Measurements from ENCODE around the gene CFAP100.

The CFAP100 gene

DNA sequence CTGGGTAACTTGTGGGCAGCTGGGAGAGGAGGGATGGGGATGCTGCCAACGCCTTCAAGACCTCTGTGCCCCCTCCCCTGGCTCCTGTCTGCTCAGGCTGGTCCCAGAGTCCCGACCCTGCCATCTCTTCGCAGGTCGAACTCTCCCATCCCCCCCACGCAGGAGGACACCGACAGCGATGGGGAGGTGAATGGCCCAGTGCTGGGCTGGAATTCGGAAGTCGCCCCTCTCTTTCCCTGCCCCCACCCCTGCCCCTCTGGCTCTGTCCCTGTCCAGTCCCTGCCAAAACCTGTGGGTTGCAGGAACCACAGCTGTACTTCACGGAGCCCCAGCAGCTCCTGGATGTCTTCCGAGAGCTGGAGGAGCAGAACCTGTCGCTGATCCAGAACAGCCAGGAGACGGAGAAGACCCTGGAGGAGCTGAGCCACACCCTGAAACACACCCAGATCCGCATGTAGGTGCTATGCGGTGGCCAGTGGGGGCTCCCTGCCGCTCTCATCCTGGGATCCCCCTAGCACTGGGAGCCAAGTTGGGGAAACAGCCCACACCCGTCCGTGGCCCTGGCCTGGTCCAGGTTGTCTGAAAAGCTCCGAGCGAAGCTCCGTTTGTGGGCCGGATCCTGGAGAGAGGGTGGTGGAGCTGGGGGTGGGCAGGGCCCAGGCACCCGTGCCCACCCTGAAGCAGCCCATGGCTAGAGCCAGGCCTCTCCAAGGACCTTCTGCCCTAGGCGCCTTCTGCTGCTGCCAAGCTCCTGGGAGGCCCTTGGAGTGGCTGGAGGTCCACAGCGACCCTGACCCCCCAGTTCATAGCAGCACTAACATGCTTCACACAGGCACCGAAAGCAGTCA, 28.7 kb downstream of the CFAP100 start:
- no peaks in the 10 kb centered on the region for H3K4me1 ChIP-seq (ENCODE audit: control insufficient read depth, insufficient read depth, low read length)
- H3K27me3 ChIP-seq (ENCODE audit: control insufficient read depth, insufficient read depth, low read length): no peaks in the 10 kb centered on the region

DNA sequence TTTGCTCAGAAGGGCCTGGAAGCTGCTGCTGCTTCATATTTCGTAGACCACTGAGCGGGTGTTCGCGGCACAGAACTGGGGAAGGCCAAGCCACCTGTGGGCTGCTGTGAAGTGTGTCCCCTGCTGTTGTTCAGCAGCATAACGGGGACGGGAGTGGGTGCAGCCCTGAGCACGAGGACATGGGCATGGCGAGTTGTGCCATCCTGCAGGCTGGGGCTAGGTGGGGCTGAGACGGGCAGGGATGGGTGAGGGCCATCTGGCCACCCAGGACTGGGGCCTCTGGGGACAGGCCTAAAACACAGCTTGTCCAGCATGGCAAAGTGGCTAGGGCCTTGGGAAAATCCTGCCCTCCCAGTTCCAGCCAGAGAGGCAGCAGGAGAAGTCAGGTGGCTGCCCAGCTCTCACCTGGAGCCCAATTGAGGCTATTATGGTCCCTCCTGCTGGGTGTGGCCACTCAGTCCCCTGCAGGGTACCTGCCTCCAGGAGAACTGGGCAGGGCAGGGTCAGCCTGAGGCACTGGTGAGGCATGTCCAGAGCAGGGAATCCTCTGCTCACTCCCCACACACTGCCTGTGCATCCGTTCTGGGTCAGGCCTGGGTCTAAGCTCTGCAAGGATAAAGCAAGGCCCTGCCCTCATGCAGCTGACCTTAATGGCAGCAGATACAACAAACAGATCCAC, 29.5 kb downstream of the CFAP100 start:
- H3K9me3 ChIP-seq (ENCODE audit: control insufficient read depth, low read length): no peaks in the 10 kb centered on the region
- no peak overlapping the region for H3K4me3 ChIP-seq (ENCODE audit: low read length)
- H3K9ac ChIP-seq (ENCODE audit: low read length): no peak overlapping the region
- H3K4me1 ChIP-seq (ENCODE audit: control insufficient read depth, insufficient read depth, low read length): no peaks in the 10 kb centered on the region
- H3K27me3 ChIP-seq (ENCODE audit: control insufficient read depth, insufficient read depth, low read length): no peaks in the 10 kb centered on the region
- no peaks in the 10 kb centered on the region for H3K36me3 ChIP-seq (ENCODE audit: control insufficient read depth, insufficient read depth, low read length)

More for the DNA sequence above, 28.7 kb downstream of the CFAP100 start:
- H3K36me3 ChIP-seq (ENCODE audit: control insufficient read depth, insufficient read depth, low read length): no peaks in the 10 kb centered on the region
- H3K4me3 ChIP-seq (ENCODE audit: low read length): no peak overlapping the region
- H3K9me3 ChIP-seq (ENCODE audit: control insufficient read depth, low read length): no peaks in the 10 kb centered on the region
- H3K9ac ChIP-seq (ENCODE audit: low read length): no peak overlapping the region

DNA sequence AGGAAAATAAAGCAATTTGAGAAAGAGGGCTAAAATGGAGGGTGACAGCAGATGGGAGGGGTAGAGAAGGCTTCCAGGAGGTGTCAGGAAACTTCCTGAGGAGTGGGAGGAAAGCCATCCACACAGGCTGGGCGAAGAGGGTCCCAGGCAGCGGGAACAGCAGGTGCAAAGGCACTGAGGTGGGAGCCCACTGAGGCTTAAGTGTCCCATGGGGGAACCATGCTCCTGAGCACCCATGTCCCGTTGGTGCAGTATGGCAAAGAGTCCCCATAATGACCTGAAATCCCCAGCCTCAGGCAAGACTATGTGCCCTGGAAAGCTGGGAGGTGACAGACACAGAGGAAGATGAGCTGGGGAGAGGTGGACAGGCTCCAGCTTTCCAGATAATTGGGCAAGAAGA, 30.0 kb downstream of the CFAP100 start:
- Histone ChIP-seq H3K36me3 (ENCODE audit: control insufficient read depth, insufficient read depth, low read length) (no peaks in the 10 kb centered on the region), H3K9me3 (ENCODE audit: control insufficient read depth, low read length) (no peaks in the 10 kb centered on the region), H3K27me3 (ENCODE audit: control insufficient read depth, insufficient read depth, low read length) (no peaks in the 10 kb centered on the region), H3K4me1 (ENCODE audit: control insufficient read depth, insufficient read depth, low read length) (no peaks in the 10 kb centered on the region), H3K4me3 (ENCODE audit: low read length) (no peak overlapping the region), H3K9ac (ENCODE audit: low read length) (no peak overlapping the region)

DNA sequence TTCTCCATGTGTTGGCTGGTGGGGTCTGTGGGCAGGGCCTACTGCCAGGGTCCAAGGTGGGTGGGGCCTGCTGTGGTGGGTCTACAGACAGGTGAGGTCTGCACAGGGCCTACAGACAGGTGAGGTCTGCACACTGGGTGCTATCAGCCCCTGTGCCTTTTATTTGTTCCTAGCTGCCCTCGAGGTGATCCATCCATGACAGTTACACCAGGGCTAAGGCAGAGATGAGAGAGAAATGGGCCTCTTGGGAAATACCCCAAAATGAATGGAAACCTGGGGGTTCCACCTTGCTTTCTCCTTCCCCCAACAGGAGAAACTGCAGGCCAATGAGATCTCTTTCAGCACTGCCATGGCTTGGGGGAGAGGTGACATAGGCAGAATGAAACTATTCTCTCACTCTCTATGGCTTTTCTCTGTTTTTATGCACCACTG, 36.4 kb downstream of the CFAP100 start:
- H3K27me3 ChIP-seq (ENCODE audit: control insufficient read depth, insufficient read depth, low read length): no peaks in the 10 kb centered on the region
- H3K4me3 ChIP-seq (ENCODE audit: low read length): no peak overlapping the region
- H3K9me3 ChIP-seq (ENCODE audit: control insufficient read depth, low read length): no peaks in the 10 kb centered on the region
- no peaks in the 10 kb centered on the region for H3K36me3 ChIP-seq (ENCODE audit: control insufficient read depth, insufficient read depth, low read length)
- H3K4me1 ChIP-seq (ENCODE audit: control insufficient read depth, insufficient read depth, low read length): no peaks in the 10 kb centered on the region
- no peak overlapping the region for H3K9ac ChIP-seq (ENCODE audit: low read length)

DNA sequence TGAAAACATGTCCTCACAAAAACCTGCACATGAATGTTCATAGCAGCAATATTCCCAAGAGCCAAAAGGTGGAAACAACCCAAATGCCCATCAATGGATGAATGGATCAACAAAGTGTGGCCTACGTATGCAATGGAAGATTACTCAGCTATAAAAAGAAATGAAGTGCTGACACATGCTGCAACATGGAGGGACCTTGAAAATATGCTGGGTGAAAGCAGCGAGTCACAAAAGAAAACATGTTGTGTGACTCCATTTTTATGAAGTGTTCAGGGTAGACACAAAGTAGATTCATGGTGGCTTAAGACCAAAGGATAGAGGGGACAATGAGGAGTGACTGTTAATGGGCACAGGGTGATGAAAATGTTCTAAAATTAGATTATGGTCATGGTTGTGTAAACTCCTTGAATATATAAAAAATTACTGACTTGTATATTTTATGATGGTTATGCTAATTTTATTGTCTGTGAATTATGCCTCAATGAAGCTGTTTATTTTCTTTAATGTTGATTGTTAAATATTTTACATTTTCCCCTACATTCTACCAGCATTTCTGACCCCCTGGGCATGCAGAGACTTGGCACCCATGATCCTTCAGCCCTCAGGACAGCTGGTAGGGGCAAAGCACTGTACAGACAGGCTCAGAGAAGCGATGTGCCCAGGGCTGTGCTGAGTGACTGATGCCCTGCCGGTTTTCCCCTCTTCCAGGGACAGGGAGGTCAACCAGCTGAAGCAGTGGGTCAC, 37.8 kb downstream of the CFAP100 start:
- Histone ChIP-seq H3K36me3 (ENCODE audit: control insufficient read depth, insufficient read depth, low read length) (no peaks in the 10 kb centered on the region), H3K9ac (ENCODE audit: low read length) (no peak overlapping the region), H3K27me3 (ENCODE audit: control insufficient read depth, insufficient read depth, low read length) (no peaks in the 10 kb centered on the region), H3K9me3 (ENCODE audit: control insufficient read depth, low read length) (no peaks in the 10 kb centered on the region), H3K4me1 (ENCODE audit: control insufficient read depth, insufficient read depth, low read length) (no peaks in the 10 kb centered on the region), H3K4me3 (ENCODE audit: low read length) (no peak overlapping the region)

DNA sequence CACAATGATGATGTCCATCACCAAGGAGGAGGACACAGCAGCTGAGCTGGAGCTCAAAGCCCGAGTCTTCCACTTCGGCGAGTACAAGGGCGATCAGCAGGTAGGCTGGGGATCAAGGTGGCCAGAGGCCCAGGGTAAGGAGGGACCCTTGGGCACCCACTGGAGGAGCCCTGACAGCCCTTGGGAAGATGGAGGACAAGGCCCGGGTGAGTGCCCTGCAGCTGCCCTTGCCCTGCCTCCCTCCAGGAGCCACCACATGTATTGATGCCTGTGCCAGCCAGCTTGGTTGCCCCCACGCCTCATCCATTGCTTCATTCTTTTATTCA, 38.4 kb downstream of the CFAP100 start:
- no peak overlapping the region for H3K9ac ChIP-seq (ENCODE audit: low read length)
- no peaks in the 10 kb centered on the region for H3K27me3 ChIP-seq (ENCODE audit: control insufficient read depth, insufficient read depth, low read length)
- no peaks in the 10 kb centered on the region for H3K4me1 ChIP-seq (ENCODE audit: control insufficient read depth, insufficient read depth, low read length)
- no peaks in the 10 kb centered on the region for H3K36me3 ChIP-seq (ENCODE audit: control insufficient read depth, insufficient read depth, low read length)
- H3K4me3 ChIP-seq (ENCODE audit: low read length): no peak overlapping the region
- no peaks in the 10 kb centered on the region for H3K9me3 ChIP-seq (ENCODE audit: control insufficient read depth, low read length)

DNA sequence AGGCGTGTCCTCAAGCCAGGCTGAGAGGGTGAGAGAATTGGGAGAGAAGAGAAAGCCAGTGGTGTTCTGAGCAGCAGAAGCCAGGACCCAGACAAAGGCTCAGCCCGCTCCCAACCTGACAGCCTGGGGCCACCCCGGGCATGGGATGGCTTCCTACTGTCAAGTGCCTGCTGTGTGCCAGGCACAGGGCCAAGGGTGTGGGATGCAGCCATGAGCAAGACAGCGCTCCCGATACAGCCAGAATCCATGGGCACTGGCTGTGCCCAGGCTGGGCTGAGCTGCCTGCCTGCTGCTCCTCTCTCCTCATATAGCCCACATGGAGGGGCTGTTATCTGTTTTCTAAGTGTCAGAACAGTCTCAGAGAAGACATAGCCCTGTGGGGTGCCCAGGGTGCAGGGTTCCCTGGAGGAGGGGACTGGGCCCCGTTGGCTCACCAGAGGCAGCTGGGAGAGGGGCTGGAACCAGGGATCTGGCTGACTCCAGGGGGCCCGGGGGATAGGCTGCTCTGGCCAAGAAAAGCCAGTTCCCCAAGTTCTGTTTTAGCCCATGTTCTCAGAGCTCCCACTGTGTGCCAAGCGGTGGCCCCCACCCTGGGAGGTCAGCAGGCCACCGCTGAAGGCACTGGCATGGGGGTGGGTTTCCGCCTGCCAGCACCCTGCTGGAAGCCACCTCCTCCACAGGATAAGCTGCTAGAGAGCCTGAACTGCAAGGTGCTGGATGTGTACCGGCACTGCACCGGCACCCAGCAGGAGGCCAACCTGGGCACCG, 39.0 kb downstream of the CFAP100 start:
- Histone ChIP-seq H3K4me3 (ENCODE audit: low read length) (no peak overlapping the region), H3K9ac (ENCODE audit: low read length) (no peak overlapping the region), H3K4me1 (ENCODE audit: control insufficient read depth, insufficient read depth, low read length) (no peaks in the 10 kb centered on the region), H3K27me3 (ENCODE audit: control insufficient read depth, insufficient read depth, low read length) (no peaks in the 10 kb centered on the region), H3K9me3 (ENCODE audit: control insufficient read depth, low read length) (no peaks in the 10 kb centered on the region), H3K36me3 (ENCODE audit: control insufficient read depth, insufficient read depth, low read length) (no peaks in the 10 kb centered on the region)

DNA sequence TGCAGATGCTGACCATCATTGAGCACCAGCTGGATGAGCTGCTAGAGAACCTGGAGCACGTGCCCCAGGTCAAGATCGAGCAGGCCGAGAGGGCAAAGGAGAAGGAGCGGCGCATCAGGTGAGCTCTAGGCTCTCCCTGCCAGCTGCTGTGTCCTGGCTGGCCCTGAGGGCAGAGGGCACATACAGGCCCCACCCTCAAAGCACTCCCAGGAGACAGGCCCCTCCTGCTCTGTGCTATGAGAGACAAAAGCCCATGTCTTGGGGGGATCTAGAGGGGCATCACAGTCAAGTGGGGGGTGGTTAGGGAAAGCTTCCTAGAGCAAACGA, 39.5 kb downstream of the CFAP100 start:
- Histone ChIP-seq H3K4me3 (ENCODE audit: low read length) (no peak overlapping the region), H3K4me1 (ENCODE audit: control insufficient read depth, insufficient read depth, low read length) (no peaks in the 10 kb centered on the region), H3K27me3 (ENCODE audit: control insufficient read depth, insufficient read depth, low read length) (no peaks in the 10 kb centered on the region), H3K9me3 (ENCODE audit: control insufficient read depth, low read length) (no peaks in the 10 kb centered on the region), H3K9ac (ENCODE audit: low read length) (no peak overlapping the region), H3K36me3 (ENCODE audit: control insufficient read depth, insufficient read depth, low read length) (no peaks in the 10 kb centered on the region)

DNA sequence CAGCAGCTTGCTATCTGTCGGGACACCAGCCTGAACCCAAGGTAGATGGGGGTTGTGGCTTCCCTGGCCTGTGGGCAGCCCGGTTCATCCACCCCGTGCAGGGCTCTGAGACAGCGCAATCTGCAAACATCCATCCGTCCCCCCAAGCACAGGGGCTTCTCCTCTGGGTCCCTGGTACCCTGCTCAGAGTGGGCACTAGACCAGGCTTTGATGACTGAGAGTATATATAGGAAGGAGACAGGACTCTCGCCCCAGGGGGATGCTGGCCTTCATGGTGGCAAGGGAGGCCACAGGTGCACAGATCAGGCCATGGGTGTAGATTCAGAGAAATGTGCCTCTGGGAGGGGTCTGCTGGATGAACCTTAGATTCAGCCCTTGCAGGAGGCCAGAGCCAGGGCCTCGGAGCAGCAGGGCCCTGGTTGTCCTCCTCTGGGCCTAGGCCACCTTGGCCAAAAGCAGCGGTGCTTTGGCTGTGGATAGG, 40.3 kb downstream of the CFAP100 start:
- Histone ChIP-seq H3K27me3 (ENCODE audit: control insufficient read depth, insufficient read depth, low read length) (no peaks in the 10 kb centered on the region), H3K9me3 (ENCODE audit: control insufficient read depth, low read length) (no peaks in the 10 kb centered on the region), H3K4me3 (ENCODE audit: low read length) (no peak overlapping the region), H3K36me3 (ENCODE audit: control insufficient read depth, insufficient read depth, low read length) (no peaks in the 10 kb centered on the region), H3K4me1 (ENCODE audit: control insufficient read depth, insufficient read depth, low read length) (no peaks in the 10 kb centered on the region), H3K9ac (ENCODE audit: low read length) (no peak overlapping the region)

DNA sequence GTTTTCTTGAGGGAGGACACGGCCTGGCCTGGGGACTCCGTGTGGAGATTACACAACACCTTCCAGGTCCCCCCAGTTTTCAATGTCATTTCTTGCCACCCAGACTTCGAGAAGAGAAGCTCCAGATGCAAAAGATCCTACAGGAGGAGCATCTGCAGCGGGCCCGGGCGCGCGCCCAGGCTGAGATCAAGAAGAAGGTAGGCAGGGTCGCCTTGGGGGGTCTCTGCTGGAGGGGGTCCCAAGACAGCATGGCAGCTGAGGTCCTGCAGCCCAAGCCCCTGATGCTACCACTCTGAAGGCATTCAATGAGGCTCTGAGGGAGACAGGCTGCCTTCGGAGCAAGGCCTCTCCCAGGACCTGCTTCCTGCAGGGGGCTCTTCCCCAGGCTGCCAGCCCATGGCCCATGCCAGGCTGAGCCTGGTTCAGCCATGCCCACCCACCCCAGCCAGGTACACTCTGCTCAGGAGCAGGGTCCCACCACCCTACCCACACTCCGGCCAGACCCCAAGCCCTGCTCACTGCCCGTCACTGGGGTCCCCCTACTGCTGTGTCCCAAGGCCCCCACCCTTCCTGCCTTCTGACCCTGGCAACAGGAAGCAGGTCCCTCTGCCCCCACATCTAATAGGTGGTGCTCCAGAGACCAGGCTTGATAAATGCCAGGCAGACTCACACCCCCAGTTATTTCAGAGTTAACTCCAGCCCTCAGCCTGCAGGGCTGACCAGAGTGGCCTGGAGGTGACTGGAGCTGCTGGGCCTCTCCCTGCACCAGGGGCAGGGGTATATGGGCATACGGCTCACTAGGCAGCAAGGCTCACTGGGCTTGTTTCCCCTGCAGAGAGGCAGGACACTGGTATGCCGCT, 41.0 kb downstream of the CFAP100 start:
- Histone ChIP-seq H3K4me1 (ENCODE audit: control insufficient read depth, insufficient read depth, low read length) (no peaks in the 10 kb centered on the region), H3K36me3 (ENCODE audit: control insufficient read depth, insufficient read depth, low read length) (no peaks in the 10 kb centered on the region), H3K4me3 (ENCODE audit: low read length) (no peak overlapping the region), H3K27me3 (ENCODE audit: control insufficient read depth, insufficient read depth, low read length) (no peaks in the 10 kb centered on the region), H3K9ac (ENCODE audit: low read length) (no peak overlapping the region), H3K9me3 (ENCODE audit: control insufficient read depth, low read length) (no peaks in the 10 kb centered on the region)
